ENCODE data around the gene TRIP13. TPM values are rescaled to one million over a fixed set of nuclear protein-coding genes. Genes with fewer than 3 reads are reported as not detected.

The TRIP13 gene
- polyA plus RNA-seq, 1 experiment: 20.4 TPM

DNA sequence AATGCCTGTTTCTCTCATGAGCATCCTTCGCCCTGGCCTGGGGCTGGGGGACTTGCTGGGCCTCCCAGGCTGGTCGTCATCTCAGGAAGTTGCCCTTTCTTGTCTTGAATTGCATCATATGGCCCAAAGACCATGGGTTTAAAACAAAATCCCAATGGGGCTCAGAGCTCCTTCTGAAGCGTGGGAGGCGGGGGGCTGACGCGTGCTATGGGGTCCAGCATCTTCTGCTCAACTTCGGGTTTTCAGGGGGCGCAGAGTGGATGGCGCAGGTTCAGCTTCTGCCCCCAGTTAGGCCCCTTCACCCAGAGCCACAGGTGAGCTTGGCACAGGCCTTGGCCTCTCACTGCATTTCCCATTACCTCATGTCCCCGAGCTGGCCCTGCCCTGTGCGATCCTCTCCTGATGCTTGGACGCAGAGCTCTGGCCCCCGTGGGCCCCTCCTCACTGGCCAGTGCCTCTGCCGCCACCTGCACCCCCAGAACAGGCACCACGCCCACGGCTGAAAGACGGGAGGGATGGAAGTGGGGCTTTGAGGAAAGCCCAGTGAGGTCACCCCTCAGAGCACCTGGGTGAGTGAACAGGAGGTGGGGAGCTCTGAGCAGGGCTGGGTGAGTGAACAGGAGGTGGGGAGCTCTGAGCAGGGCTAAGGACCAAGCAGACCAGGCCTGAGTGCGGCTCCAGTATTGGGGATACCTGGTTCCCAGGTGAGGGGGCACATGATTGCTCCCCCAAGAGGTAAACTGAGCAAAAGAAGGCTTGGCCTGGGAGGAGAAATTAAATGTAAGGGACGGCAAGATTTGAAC lies 56.0 kb downstream of the TRIP13 start:
- Histone ChIP-seq H3K27me3 (ENCODE audit: control insufficient read depth, insufficient read depth, low read length) (peaks cover 62% of the 10 kb centered on the region), H3K4me3 (ENCODE audit: low read depth, low read length) (no peak overlapping the region), H3K36me3 (ENCODE audit: control insufficient read depth, insufficient read depth, low read length) (no peaks in the 10 kb centered on the region)
- ChIA-PET CTCF (interaction anchor here (1.0 to 2.6 kb wide), 7 partner anchors 8 to 219 kb away, joined by 3 to 13 read pairs (median 5); no protein-coding TSS in a partner anchor), POLR2A (no interaction called here)
- no peak for DNase-seq (ENCODE audit: low read depth)
- TF ChIP-seq, protein P1, sequence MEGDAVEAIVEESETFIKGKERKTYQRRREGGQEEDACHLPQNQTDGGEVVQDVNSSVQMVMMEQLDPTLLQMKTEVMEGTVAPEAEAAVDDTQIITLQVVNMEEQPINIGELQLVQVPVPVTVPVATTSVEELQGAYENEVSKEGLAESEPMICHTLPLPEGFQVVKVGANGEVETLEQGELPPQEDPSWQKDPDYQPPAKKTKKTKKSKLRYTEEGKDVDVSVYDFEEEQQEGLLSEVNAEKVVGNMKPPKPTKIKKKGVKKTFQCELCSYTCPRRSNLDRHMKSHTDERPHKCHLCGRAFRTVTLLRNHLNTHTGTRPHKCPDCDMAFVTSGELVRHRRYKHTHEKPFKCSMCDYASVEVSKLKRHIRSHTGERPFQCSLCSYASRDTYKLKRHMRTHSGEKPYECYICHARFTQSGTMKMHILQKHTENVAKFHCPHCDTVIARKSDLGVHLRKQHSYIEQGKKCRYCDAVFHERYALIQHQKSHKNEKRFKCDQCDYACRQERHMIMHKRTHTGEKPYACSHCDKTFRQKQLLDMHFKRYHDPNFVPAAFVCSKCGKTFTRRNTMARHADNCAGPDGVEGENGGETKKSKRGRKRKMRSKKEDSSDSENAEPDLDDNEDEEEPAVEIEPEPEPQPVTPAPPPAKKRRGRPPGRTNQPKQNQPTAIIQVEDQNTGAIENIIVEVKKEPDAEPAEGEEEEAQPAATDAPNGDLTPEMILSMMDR (IDR thresholded peaks at IDR 0.05; ENCODE audit: insufficient read depth, low read depth, low read length): no peak

DNA sequence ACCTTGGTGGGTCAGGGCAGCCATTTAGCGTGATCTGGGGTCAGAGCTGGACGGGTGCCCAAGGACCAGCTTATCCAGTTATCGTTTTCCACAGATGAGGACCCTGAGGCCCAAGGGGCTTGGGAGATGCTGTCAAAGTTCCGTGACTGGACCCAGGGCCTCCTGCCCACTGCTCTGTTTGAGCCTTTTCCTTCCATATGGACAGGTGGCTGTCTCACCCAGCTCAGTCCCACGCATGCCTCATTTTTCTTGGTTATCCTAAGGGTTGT lies 56.5 kb downstream of the TRIP13 start:
- Histone ChIP-seq H3K27me3 (ENCODE audit: control insufficient read depth, insufficient read depth, low read length) (peaks cover 61% of the 10 kb centered on the region), H3K36me3 (ENCODE audit: control insufficient read depth, insufficient read depth, low read length) (no peaks in the 10 kb centered on the region), H3K4me3 (ENCODE audit: low read depth, low read length) (no peak overlapping the region)
- POLR2A ChIA-PET: no interaction called here
- CTCF ChIA-PET: interaction anchor here (1.0 to 2.6 kb wide), 5 partner anchors 8 to 218 kb away, joined by 3 to 13 read pairs (median 6); no protein-coding TSS in a partner anchor
- TF ChIP-seq, protein P1 (IDR thresholded peaks at IDR 0.05; ENCODE audit: insufficient read depth, low read depth, low read length): no peak
- no peak for DNase-seq (ENCODE audit: low read depth)

DNA sequence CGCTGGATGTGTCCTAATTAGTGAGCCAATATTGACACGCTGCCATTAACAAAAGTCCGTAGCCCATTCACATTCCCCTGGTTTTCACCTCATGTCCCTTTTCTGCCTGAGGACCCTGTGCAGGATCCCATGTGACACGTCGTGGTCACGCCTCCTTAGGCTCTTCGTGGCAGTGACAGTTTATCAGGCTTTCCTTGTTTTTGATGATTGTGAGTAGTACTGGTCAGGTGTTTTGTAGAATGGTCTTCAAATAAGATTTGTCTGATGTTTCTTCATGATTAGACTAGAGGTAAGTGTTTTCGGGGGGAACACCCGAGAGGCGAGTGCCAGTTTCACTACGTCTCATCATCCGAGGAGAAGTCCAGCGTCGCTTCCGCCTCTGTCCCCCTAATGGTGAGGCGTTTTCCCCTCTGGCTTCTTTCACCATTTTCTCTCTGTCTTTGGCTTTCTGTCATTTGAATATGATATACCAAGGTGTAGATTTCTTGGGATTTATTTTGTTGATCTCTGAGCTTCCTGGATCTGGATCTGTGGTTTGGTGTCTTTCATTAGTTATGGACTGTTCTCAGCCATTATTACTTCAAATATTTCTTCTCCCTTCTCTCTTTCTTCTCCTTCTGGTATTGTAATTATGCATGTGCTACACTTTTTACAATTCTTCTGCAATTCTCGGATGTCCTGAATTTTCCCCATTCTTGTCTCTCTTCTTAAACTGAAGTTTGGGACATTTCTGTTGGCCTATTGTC lies 57.3 kb downstream of the TRIP13 start:
- no peak for DNase-seq (ENCODE audit: low read depth)
- Histone ChIP-seq H3K4me3 (ENCODE audit: low read depth, low read length) (no peak overlapping the region), H3K27me3 (ENCODE audit: control insufficient read depth, insufficient read depth, low read length) (peaks cover 57% of the 10 kb centered on the region), H3K36me3 (ENCODE audit: control insufficient read depth, insufficient read depth, low read length) (no peaks in the 10 kb centered on the region)
- TF ChIP-seq, protein P1 (IDR thresholded peaks at IDR 0.05; ENCODE audit: insufficient read depth, low read depth, low read length): no peak
- ChIA-PET POLR2A (no interaction called here), CTCF (interaction anchor here (1.4 to 2.6 kb wide), 3 partner anchors 26 to 218 kb away, joined by 6 to 13 read pairs (median 12); no protein-coding TSS in a partner anchor)

DNA sequence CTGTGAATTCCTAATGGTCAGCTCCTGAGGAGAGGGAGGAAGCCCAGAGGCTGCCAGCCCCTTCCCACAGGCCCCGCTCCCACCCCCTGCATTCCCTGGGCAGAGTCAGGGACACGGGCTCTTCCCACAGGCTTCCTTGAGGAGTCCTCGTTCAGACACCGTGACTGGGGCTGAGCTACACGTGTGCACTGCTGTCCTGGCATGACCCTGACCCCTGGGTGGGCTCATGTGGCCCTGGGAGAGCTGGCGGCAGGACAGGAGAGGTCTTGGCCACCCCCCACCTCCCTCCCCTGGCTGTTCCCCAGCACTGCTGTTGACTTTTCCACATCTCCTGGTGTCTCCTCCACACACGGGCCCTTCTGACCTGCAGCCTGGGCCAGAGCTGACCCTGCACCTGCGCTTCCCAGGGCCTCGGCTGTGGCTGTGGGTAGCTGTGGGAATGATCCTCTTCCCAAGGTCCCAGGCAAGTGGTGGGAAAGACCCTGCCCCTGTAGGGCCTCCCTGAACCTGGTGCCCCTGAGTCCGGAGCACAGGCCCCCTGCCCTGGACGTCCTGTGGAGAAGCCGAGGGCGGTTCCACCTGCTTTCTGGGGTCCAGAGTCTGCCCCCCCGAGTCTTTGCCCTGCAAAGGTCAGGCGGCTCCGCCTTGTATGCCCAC lies 59.4 kb downstream of the TRIP13 start:
- ChIA-PET POLR2A (no interaction called here), CTCF (interaction anchor here (0.9 to 1.7 kb wide), 3 partner anchors 59 to 688 kb away, joined by 4 to 5 read pairs (median 5); no protein-coding TSS in a partner anchor)
- no peak overlapping the region for H3K4me3 ChIP-seq (ENCODE audit: low read depth, low read length)
- peaks cover 49% of the 10 kb centered on the region for H3K27me3 ChIP-seq (ENCODE audit: control insufficient read depth, insufficient read depth, low read length)
- H3K36me3 ChIP-seq (ENCODE audit: control insufficient read depth, insufficient read depth, low read length): no peaks in the 10 kb centered on the region
- DNase-seq (ENCODE audit: low read depth): no peak
- TF ChIP-seq, protein P1 (IDR thresholded peaks at IDR 0.05; ENCODE audit: insufficient read depth, low read depth, low read length): no peak
